Tibial nerve (tissue), 4 donors: Measurements from ENCODE around the gene AK8. TPM values are rescaled to one million over a fixed set of nuclear protein-coding genes. Genes with fewer than 3 reads are reported as not detected.

Source experiments
- DNase-seq, 2 donors: peaks; one replicate each; pipeline ENCODE4 v3.0.0-alpha.2; 2019; ENCODE audit warnings: low spot score in 2 of 2
- H3K27ac ChIP-seq, 4 donors: fragments of 200-600 bp; sonication (generic) in 3 of 4; one replicate each; pipeline ENCODE4 v1.5.1; 2017 to 2019; ENCODE audit warnings: mild to moderate bottlenecking in 1 of 4
- H3K27me3 ChIP-seq, 2 donors: fragments of 200-600 bp; sonication (generic) in 1 of 2; one replicate each; pipeline versions ENCODE4 v1.5.1 to v1.6.0; 2017 to 2019
- H3K36me3 ChIP-seq, 3 donors: fragments of 200-600 bp; sonication (generic); one replicate each; pipeline ENCODE4 v1.5.1; 2018 to 2019
- H3K4me1 ChIP-seq, 4 donors: fragments of 200-600 bp; sonication (generic) in 3 of 4; one replicate each; pipeline ENCODE4 v1.5.1; 2017 to 2019
- H3K4me3 ChIP-seq, 4 donors: fragments of 200-600 bp; sonication (generic) in 3 of 4; one replicate each; pipeline ENCODE4 v1.5.1; 2017 to 2019; ENCODE audit warnings: mild to moderate bottlenecking in 1 of 4, moderate library complexity in 1 of 4
- H3K9me3 ChIP-seq, 4 donors: fragments of 200-600 bp; sonication (generic) in 3 of 4; one replicate each; pipeline ENCODE4 v1.5.1; 2017 to 2019
- CTCF ChIP-seq, 5 experiments: fragments of 200-600 bp in 3 of 5; fragments of 450-650 bp in 2 of 5; sonication (generic) in 3 of 5; IDR thresholded peaks; one replicate each; pipeline ENCODE4 v1.5.1; 2016 to 2019; ENCODE audit warnings: antibody characterized with exemption in 5 of 5, mild to moderate bottlenecking in 3 of 5, moderate library complexity in 2 of 5
- EP300 ChIP-seq, 2 donors: sonication (generic); formaldehyde crosslinking; IDR thresholded peaks; one replicate each; pipeline ENCODE4 v1.6.1; 2017; ENCODE audit warnings: antibody characterized with exemption in 2 of 2, mild to moderate bottlenecking in 1 of 2
- POLR2A ChIP-seq, 2 donors: fragments of 450-650 bp; IDR thresholded peaks; one replicate each; pipeline ENCODE4 v1.6.1; 2017; ENCODE audit warnings: antibody characterized with exemption in 2 of 2, mild to moderate bottlenecking in 2 of 2, moderate library complexity in 2 of 2
- WGBS, 2 donors: methylation state at CpG; one replicate each; pipeline ENCODE4 v1.1.5; 2018; 5-methylcytosine and 5-hydroxymethylcytosine counted together
- total RNA-seq, 4 donors: library from RNA; depleted of rRNA; stranded (reverse); fragments of >200 nt; gene quantifications; one replicate each; pipeline ENCODE4 v1.1.0, GENCODE V29; 2016

The AK8 gene
- total RNA-seq, 4 donors from 2014 or later, result 0.30 to 4.3 (median 1.7) TPM

DNA sequence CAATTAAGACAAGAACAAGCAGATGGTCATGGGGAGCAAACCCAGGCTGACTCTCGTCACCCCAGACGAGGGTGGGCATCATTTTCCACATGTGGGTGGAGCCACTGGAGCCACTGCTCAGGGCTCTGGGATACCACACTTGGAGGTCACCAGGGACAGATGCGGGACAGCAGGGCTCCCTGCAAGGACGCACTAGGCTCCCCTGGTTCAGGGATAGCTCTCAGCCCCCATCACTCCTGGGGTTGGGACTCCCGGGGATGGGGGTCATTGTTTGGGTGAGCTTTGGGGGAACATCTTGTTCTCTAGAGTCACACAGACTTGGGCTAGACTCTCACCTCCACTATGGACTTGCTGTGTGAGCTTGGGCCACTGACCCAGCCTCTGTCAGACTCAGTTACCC, 150.0 kb downstream of the AK8 start:
- no peak for DNase-seq
- no peaks in the 10 kb centered on the region for H3K27me3 ChIP-seq
- H3K27ac ChIP-seq, result peak overlapping the region in 1 of 4 donors; percentile 46
- no peak overlapping the region for H3K4me3 ChIP-seq
- H3K36me3 ChIP-seq, result peaks cover 0 to 9% (median 0%) of the 10 kb centered on the region in 3 donors
- WGBS, 2 donors, result 88 to 93% methylated on average over 3 to 5 of the region's 5 CpGs
- H3K4me1 ChIP-seq, result peaks cover 0 to 4% (median 0%) of the 10 kb centered on the region in 4 donors
- no peaks in the 10 kb centered on the region for H3K9me3 ChIP-seq
- TF ChIP-seq POLR2A (IDR thresholded peaks at IDR 0.05) (no peak), CTCF (IDR thresholded peaks at IDR 0.05) (no peak), EP300 (IDR thresholded peaks at IDR 0.05) (no peak)

GRCh38 chr9:132726576-132727130, 151.4 kb downstream of the AK8 start:
- DNase-seq, result no peak
- H3K36me3 ChIP-seq, result peaks cover 0 to 9% (median 0%) of the 10 kb centered on the region in 3 donors
- no peak overlapping the region for H3K27ac ChIP-seq
- TF ChIP-seq POLR2A (IDR thresholded peaks at IDR 0.05) (no peak), CTCF (IDR thresholded peaks at IDR 0.05) (no peak)
- H3K4me3 ChIP-seq, result no peak overlapping the region
- WGBS, 2 donors, result 38 to 43% methylated on average over 6 to 7 of the region's 8 CpGs
- peaks cover 0 to 4% (median 0%) of the 10 kb centered on the region in 4 donors for H3K4me1 ChIP-seq
- no peaks in the 10 kb centered on the region for H3K27me3 ChIP-seq
- H3K9me3 ChIP-seq, result no peaks in the 10 kb centered on the region

- Histone ChIP-seq H3K36me3 (peaks cover 0 to 9% (median 0%) of the 10 kb centered on the region in 3 donors), H3K4me1 (no peaks in the 10 kb centered on the region), H3K27ac (no peak overlapping the region), H3K4me3 (no peak overlapping the region), H3K9me3 (no peaks in the 10 kb centered on the region), H3K27me3 (no peaks in the 10 kb centered on the region)
- no peak for TF ChIP-seq CTCF (IDR thresholded peaks at IDR 0.05)
- WGBS, 2 donors, result 93 to 94% methylated on average over 9 to 13 of the region's 13 CpGs
- DNase-seq, result no peak
These were observed 152.8 kb downstream of the AK8 start for GRCh38 chr9:132725306-132725705.

DNA sequence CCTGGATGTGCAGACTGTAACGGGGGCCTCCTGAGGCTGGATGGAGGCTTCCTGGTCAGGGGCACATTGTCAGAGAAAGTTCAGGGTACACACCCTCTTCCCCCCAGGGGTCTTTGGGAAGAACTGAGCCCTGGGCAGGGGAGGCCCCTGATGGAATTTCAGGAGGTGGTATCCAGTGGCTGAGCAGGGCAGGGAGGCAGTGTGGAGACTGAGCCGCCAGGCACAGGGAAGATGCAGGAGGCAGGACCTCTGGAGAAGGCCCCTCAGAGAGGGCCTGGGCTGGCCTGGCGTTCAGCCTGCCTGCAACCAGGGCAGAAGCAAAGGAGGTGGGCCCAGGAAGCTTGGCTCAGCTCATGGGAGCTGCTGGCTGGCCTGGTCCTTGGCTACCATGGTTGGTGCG, 154.3 kb downstream of the AK8 start:
- TF ChIP-seq EP300 (IDR thresholded peaks at IDR 0.05), result no peak
- no peak for TF ChIP-seq POLR2A (IDR thresholded peaks at IDR 0.05)
- TF ChIP-seq CTCF (IDR thresholded peaks at IDR 0.05), result no peak
- 70 to 95% methylated on average over 3 of the region's 4 CpGs for WGBS, 2 donors
- H3K36me3 ChIP-seq, result peaks cover 0 to 9% (median 0%) of the 10 kb centered on the region in 3 donors

DNA sequence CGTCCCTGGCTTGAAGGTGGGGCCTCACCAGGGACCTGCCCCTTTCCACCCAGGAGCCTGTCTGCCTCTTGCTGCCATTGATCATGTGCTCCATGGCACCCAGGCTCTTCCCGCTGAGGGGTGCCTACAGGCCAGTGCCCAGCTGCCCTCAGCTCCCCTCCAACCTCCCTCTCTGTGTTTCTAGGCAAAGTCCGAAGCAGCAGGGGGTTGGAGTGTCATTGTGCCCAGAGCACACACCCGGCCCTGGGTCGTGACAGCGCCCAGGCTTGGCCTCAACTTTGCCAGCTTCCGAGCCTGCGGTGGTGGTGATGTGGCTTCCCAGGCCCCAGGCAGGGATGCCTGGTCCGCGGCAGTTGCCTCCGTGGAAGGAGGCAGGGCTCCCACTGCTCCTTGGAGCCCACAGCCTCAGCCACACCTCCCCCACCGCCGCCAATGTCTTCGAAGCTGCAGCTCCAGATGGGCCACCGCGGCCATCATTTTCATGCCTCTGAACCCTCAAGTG, 155.5 kb downstream of the AK8 start:
- TF ChIP-seq CTCF (IDR thresholded peaks at IDR 0.05) (no peak), EP300 (IDR thresholded peaks at IDR 0.05) (no peak), POLR2A (IDR thresholded peaks at IDR 0.05) (no peak)
- DNase-seq, result no peak
- Histone ChIP-seq H3K4me1 (no peaks in the 10 kb centered on the region), H3K9me3 (no peaks in the 10 kb centered on the region), H3K36me3 (peaks cover 0 to 9% (median 0%) of the 10 kb centered on the region in 3 donors), H3K27me3 (no peaks in the 10 kb centered on the region), H3K27ac (no peak overlapping the region), H3K4me3 (no peak overlapping the region)
- WGBS, 2 donors, result 85 to 92% methylated on average over 5 to 16 of the region's 16 CpGs

More for the DNA sequence above, 154.3 kb downstream of the AK8 start:
- no peak for DNase-seq
- no peaks in the 10 kb centered on the region for H3K9me3 ChIP-seq
- no peaks in the 10 kb centered on the region for H3K4me1 ChIP-seq
- no peaks in the 10 kb centered on the region for H3K27me3 ChIP-seq
- no peak overlapping the region for H3K27ac ChIP-seq
- H3K4me3 ChIP-seq, result no peak overlapping the region
